T-helper 1 cell treated with Interleukin-12 subunit alpha and Interleukin-12 subunit beta and Interleukin-4 antibody, amounts not matched to agents 30 μg/mL and 1 μg/mL, for 36 hours (primary cell): ENCODE data around the gene EWSR1.

Experiments used
- H3K27ac Mint-ChIP-seq: one replicate; pipeline ENCODE4 v1.8.0; 2021; ENCODE audit warnings: mild to moderate bottlenecking, mixed read lengths
- H3K27me3 Mint-ChIP-seq: one replicate; pipeline ENCODE4 v1.8.0; 2021; ENCODE audit warnings: low read depth, mixed read lengths
- H3K36me3 Mint-ChIP-seq: one replicate; pipeline ENCODE4 v1.8.0; 2021; ENCODE audit warnings: low read depth, mixed read lengths
- H3K4me1 Mint-ChIP-seq: one replicate; pipeline ENCODE4 v1.8.0; 2021; ENCODE audit warnings: low read depth, mixed read lengths
- H3K4me3 Mint-ChIP-seq: one replicate; pipeline ENCODE4 v1.8.0; 2021; ENCODE audit warnings: mild to moderate bottlenecking, moderate library complexity, mixed read lengths
- H3K9me3 Mint-ChIP-seq: one replicate; pipeline ENCODE4 v1.8.0; 2021; ENCODE audit warnings: mixed read lengths

EWSR1 gene

DNA sequence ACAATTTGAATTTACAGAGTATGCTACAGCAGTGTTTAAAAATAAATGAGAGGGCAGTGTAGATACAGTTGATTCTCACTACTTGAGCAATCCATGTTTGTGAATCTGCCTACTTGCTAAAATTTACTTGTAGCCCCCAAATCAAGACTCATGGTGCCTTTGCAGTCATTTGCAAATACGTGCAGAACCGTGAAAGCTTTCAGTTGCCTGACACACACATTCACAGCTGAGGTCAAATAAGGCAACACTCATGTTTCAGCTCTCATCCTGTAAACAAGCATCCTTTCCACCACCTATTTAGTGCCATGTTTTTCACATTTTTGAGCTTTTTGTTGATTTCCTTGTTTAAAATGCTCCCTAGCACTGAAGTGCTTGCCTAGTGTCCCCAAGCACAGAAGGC lies 80.0 kb downstream of the EWSR1 start:
- Mint-ChIP-seq H3K4me1 (no peaks in the 10 kb centered on the region), H3K4me3 (no peak overlapping the region), H3K36me3 (peaks cover 45% of the 10 kb centered on the region), H3K27ac (no peak overlapping the region), H3K9me3 (no peaks in the 10 kb centered on the region), H3K27me3 (no peaks in the 10 kb centered on the region)

DNA sequence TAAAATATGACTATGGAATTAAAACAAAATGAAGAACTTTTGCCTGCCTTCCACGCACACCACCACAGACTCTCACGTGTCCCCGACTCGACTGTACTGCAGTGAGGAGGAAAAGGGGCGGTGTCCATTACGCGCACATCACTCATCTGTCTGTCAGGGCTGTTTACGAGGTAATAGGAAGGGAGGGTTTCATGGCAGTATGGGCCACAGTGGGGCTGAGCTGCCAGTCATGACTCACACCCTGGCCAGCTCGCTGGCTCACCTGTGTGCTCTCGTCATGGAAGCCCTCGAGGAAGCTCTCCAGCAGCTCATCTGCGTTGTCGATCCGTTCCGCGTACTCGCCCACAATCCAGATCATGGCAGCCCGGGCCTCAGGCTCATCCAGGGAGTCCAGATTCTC lies 80.9 kb downstream of the EWSR1 start:
- Mint-ChIP-seq H3K27me3 (no peaks in the 10 kb centered on the region), H3K4me1 (no peaks in the 10 kb centered on the region), H3K27ac (no peak overlapping the region), H3K9me3 (no peaks in the 10 kb centered on the region), H3K4me3 (no peak overlapping the region), H3K36me3 (peaks cover 47% of the 10 kb centered on the region)
